SK-N-MC (cell line): Measurements from ENCODE around the gene DCLK2.

Experiments used
- EZH2 ChIP-seq: fragments of 200-600 bp; sonication (generic); IDR thresholded peaks from one replicate; pipeline ENCODE4 v1.6.1; 2017; ENCODE audit warnings: antibody characterized with exemption
- POLR2AphosphoS5 ChIP-seq: IDR thresholded peaks from 2 replicates; pipeline ENCODE4 v1.6.1; 2012; ENCODE audit warnings: mild to moderate bottlenecking, low read depth, low read length, borderline replicate concordance

DNA sequence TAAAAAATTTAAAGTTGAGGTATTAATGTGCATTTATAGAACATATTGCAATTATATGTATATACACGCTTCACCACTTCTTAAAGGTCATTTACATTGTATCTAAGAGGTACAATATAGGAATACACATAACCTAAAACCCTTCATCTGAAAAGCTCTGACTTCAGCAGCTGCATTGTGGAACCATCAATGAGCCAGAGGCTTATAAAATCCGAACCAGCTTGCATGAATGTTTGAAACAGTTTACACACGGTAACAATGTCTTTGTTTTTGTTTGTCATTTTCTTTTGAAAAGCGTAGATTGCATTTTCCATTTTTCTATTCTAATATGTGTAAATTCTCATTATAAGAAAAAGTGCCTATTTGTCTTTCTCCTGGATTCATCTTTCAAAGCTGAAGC, 221.6 kb downstream of the DCLK2 start:
- TF ChIP-seq POLR2AphosphoS5, result no peak
- TF ChIP-seq EZH2, result no peak
